Measurements from ENCODE around the gene IMMP2L. TPM values are rescaled to one million over a fixed set of nuclear protein-coding genes. Genes with fewer than 3 reads are reported as not detected.

IMMP2L gene
- polyA plus RNA-seq, 1 donor (not counting 4 experiments of a cell fraction or from before 2014, with no cell fraction given), result 14.1 TPM

DNA sequence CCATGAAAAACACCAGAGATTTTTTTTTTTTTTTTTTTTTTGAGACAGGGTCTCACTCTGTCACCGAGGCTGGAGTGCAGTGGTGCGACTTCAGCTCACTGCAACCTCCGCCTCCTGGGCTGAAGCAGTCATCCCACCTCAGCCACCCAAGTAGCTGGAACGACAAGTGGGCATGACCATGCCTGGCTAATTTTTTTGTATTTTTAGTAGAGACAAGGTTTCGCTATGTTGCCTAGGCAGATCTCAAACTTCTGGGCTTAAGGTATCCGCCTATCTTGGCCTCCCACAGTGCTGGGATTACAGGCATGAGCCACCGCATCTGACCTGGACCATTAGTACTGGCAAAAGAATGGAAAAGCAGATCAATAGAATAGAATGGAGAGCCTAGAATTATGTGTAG, 530.4 kb downstream of the IMMP2L start:
- no peaks in the 10 kb centered on the region for H3K79me2 ChIP-seq (ENCODE audit: control insufficient read depth, insufficient read depth, low read length)
- dilution Hi-C loops (cut with MboI; ENCODE audit: extremely low pct_ligation_motif_present, low sequenced_read_pairs), result no loop called here

GRCh38 chr7:111030336-111030735, 532.0 kb downstream of the IMMP2L start:
- no peak overlapping the region for H2AFZ ChIP-seq (ENCODE audit: control insufficient read depth, low read length)
- dilution Hi-C loops (cut with MboI; ENCODE audit: extremely low pct_ligation_motif_present, low sequenced_read_pairs), result no loop called here
- no peaks in the 10 kb centered on the region for H3K27me3 ChIP-seq (ENCODE audit: control insufficient read depth, extremely low read depth, insufficient read depth, low read length)
- H3K9me1 ChIP-seq (ENCODE audit: control insufficient read depth, extremely low read depth, insufficient read depth, low read length), result no peaks in the 10 kb centered on the region
- H3K9me3 ChIP-seq (ENCODE audit: control insufficient read depth, low read depth, low read length), result no peaks in the 10 kb centered on the region
- FAIRE-seq (no peak), DNase-seq (ENCODE audit: low read depth, low spot score) (no peak)
- no peaks in the 10 kb centered on the region for H3K79me2 ChIP-seq (ENCODE audit: control insufficient read depth, insufficient read depth, low read length)
- H3K36me3 ChIP-seq (ENCODE audit: control insufficient read depth in 2 of 2, extremely low read depth in 1 of 2, insufficient read depth in 2 of 2, low read length in 2 of 2), result no peaks in the 10 kb centered on the region
- no peak overlapping the region for H3K27ac ChIP-seq (ENCODE audit: control insufficient read depth, insufficient read depth, low read length)
- H3K9ac ChIP-seq (ENCODE audit: control insufficient read depth, extremely low read depth, insufficient read depth, low read length), result no peak overlapping the region
- no peak for TF ChIP-seq EZH2 (IDR thresholded peaks at IDR 0.05; ENCODE audit: low read length)
- TF ChIP-seq, protein P1, sequence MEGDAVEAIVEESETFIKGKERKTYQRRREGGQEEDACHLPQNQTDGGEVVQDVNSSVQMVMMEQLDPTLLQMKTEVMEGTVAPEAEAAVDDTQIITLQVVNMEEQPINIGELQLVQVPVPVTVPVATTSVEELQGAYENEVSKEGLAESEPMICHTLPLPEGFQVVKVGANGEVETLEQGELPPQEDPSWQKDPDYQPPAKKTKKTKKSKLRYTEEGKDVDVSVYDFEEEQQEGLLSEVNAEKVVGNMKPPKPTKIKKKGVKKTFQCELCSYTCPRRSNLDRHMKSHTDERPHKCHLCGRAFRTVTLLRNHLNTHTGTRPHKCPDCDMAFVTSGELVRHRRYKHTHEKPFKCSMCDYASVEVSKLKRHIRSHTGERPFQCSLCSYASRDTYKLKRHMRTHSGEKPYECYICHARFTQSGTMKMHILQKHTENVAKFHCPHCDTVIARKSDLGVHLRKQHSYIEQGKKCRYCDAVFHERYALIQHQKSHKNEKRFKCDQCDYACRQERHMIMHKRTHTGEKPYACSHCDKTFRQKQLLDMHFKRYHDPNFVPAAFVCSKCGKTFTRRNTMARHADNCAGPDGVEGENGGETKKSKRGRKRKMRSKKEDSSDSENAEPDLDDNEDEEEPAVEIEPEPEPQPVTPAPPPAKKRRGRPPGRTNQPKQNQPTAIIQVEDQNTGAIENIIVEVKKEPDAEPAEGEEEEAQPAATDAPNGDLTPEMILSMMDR (optimal IDR thresholded peaks at IDR 0.05 in 1 of 3, IDR thresholded peaks at IDR 0.05 in 1 of 3, conservative IDR thresholded peaks at IDR 0.05 in 1 of 3; ENCODE audit: extremely low read depth in 1 of 3, insufficient read depth in 2 of 3, low read length in 3 of 3), result no peak
- H4K20me1 ChIP-seq (ENCODE audit: control insufficient read depth, extremely low read depth, insufficient read depth, low read length), result no peaks in the 10 kb centered on the region
- peaks cover 8% of the 10 kb centered on the region for H3K4me1 ChIP-seq (ENCODE audit: control insufficient read depth, extremely low read depth, insufficient read depth, low read length)
- H3K4me3 ChIP-seq (ENCODE audit: control insufficient read depth in 2 of 3, extremely low read depth in 1 of 3, insufficient read depth in 2 of 3, low read depth in 1 of 3, low read length in 3 of 3), result no peak overlapping the region
- H3K4me2 ChIP-seq (ENCODE audit: control insufficient read depth, extremely low read depth, insufficient read depth, low read depth, low read length), result no peak overlapping the region

More for the DNA sequence above, 530.4 kb downstream of the IMMP2L start:
- DNase-seq (ENCODE audit: low read depth, low spot score) (no peak), FAIRE-seq (no peak)
- no peaks in the 10 kb centered on the region for H3K9me1 ChIP-seq (ENCODE audit: control insufficient read depth, extremely low read depth, insufficient read depth, low read length)
- H3K27ac ChIP-seq (ENCODE audit: control insufficient read depth, insufficient read depth, low read length), result no peak overlapping the region
- no peak overlapping the region for H3K4me3 ChIP-seq (ENCODE audit: control insufficient read depth in 2 of 3, extremely low read depth in 1 of 3, insufficient read depth in 2 of 3, low read depth in 1 of 3, low read length in 3 of 3)
- no peaks in the 10 kb centered on the region for H4K20me1 ChIP-seq (ENCODE audit: control insufficient read depth, extremely low read depth, insufficient read depth, low read length)
- no peak overlapping the region for H2AFZ ChIP-seq (ENCODE audit: control insufficient read depth, low read length)
- H3K4me2 ChIP-seq (ENCODE audit: control insufficient read depth, extremely low read depth, insufficient read depth, low read depth, low read length), result no peak overlapping the region
- H3K27me3 ChIP-seq (ENCODE audit: control insufficient read depth, extremely low read depth, insufficient read depth, low read length), result no peaks in the 10 kb centered on the region
- no peak for TF ChIP-seq EZH2 (IDR thresholded peaks at IDR 0.05; ENCODE audit: low read length)
- TF ChIP-seq, protein P1 (optimal IDR thresholded peaks at IDR 0.05 in 1 of 3, IDR thresholded peaks at IDR 0.05 in 1 of 3, conservative IDR thresholded peaks at IDR 0.05 in 1 of 3; ENCODE audit: extremely low read depth in 1 of 3, insufficient read depth in 2 of 3, low read length in 3 of 3), result no peak
- peaks cover 8% of the 10 kb centered on the region for H3K4me1 ChIP-seq (ENCODE audit: control insufficient read depth, extremely low read depth, insufficient read depth, low read length)
- H3K9ac ChIP-seq (ENCODE audit: control insufficient read depth, extremely low read depth, insufficient read depth, low read length), result no peak overlapping the region
- no peaks in the 10 kb centered on the region for H3K9me3 ChIP-seq (ENCODE audit: control insufficient read depth, low read depth, low read length)
- no peaks in the 10 kb centered on the region for H3K36me3 ChIP-seq (ENCODE audit: control insufficient read depth in 2 of 2, extremely low read depth in 1 of 2, insufficient read depth in 2 of 2, low read length in 2 of 2)

Data from keratinocyte (primary cell).